GM12873 (cell line): Measurements from ENCODE around the gene EPC2.

ENCODE experiments used
- TF ChIP-seq, protein P1 (sequence below): IDR thresholded peaks from 2 replicates; pipeline ENCODE4 v1.5.1; 2012; ENCODE audit warnings: low read depth, mild to moderate bottlenecking, moderate library complexity, low read length, control low read depth; ENCODE audit not compliant: insufficient read depth; ENCODE audit errors: missing control alignments

The EPC2 gene

DNA sequence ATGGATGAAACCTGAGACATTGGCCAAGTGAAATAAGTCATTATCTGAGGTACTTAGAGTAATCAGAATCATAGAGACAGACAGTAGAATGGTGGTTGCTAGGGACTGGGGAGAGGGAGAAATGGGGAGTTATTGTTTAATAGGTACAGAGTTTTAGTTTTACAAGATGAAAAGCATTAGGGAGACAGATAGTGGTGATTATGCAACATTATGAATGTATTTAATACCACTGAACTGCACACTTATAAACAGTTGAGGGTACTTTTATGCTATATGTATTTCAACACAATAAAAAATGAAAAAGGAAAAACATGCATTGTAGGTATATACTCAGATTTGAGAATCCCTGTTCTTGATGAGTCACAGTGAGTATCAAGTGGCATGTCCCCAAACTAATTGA, 59.7 kb downstream of the EPC2 start:
- TF ChIP-seq, protein P1, sequence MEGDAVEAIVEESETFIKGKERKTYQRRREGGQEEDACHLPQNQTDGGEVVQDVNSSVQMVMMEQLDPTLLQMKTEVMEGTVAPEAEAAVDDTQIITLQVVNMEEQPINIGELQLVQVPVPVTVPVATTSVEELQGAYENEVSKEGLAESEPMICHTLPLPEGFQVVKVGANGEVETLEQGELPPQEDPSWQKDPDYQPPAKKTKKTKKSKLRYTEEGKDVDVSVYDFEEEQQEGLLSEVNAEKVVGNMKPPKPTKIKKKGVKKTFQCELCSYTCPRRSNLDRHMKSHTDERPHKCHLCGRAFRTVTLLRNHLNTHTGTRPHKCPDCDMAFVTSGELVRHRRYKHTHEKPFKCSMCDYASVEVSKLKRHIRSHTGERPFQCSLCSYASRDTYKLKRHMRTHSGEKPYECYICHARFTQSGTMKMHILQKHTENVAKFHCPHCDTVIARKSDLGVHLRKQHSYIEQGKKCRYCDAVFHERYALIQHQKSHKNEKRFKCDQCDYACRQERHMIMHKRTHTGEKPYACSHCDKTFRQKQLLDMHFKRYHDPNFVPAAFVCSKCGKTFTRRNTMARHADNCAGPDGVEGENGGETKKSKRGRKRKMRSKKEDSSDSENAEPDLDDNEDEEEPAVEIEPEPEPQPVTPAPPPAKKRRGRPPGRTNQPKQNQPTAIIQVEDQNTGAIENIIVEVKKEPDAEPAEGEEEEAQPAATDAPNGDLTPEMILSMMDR: no peak

DNA sequence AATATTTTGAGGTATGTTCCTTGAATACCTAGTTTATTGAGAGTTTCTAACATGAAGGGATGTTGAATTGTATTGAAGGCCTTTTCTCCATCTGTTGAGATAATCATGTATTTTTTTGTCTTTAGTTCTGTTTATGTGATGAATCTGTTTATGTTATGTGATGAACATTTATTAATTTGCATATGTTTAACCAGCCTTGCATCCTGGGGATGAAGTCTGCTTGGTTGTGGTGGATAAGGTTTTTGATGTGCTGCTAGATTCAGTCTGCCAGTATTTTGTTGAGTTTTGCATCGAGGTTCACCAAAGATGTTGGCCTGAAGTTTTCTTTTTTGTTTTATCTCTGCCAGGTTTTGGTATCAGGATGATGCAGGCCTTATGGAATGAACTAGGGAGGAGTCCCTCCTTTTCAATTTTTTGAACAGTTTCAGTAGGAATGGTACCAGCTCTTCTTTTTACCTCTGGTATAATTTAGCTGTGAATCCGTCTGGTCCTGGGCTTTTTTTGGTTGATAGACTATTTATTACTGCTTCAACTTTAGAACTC, 71.9 kb downstream of the EPC2 start:
- TF ChIP-seq, protein P1: no peak

DNA sequence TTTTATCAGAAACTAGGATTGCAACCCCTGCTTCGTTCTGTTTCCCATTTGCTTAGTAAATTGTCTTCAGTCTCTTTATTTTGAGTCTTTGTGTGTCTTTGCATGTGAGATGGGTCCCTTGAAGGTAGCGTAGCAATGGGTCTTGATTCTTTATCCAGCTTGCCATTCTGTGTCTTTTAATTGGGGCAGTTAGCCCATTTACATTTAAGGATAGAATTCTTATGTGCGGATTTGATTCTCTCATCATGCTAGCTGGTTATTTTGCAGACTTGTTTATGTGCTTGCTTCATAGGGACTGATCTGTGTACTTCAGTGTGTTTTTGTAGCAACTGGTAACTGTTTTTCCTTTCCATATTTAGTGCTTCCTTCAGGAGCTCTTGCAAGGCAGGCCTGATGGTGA, 73.5 kb downstream of the EPC2 start:
- TF ChIP-seq, protein P1: no peak

DNA sequence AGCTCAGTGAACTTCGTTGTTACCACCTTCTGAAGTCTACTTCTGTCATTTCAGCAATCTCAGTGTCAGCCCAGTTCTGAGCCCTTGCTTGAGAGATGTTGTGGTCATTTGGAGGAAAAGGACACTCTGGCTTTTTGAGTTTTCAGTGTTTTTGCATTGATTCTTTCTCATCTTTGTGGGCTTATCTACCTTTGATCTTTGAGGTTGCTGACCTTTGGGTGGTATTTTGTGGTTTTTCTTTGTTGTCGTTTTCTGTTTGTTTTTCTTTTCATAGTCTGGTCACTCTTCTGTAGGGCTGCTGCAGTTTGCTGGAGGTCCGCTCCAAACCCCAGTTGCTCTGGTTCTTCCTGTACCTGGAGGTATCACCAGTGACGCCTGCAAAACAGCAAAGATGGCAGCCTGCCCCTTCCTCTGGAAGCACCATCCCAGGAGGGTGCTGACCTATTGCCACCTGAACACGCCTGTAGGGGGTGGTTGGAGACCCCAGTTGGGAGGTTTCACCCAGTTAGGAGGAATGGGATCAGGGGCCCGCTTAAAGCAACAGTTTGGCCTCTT, 74.7 kb downstream of the EPC2 start:
- TF ChIP-seq, protein P1: no peak

DNA sequence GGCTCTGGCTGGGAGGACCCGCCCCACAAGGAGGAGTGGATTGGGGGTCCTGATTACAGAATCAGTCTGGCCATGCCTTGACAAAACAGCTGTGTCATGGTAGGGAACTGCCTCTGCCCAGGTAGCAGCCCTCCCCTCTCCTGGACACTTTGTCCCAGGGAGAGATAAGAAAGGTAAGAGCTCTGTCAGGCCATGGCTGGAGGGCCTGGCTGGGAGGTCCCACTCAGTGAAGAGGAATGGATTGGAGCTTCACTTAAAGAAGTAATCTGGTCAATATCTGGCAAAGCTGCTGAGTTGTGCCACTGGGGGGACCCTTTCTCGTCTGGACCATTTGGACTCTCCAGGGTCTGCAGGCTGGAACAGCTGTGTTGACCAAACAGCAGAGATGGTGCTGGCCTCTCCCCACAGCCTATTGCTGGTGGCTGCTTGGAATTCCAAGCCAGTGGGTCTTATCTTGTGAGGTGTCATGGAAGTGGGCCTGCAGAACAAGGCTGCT, 75.4 kb downstream of the EPC2 start:
- TF ChIP-seq, protein P1: no peak

DNA sequence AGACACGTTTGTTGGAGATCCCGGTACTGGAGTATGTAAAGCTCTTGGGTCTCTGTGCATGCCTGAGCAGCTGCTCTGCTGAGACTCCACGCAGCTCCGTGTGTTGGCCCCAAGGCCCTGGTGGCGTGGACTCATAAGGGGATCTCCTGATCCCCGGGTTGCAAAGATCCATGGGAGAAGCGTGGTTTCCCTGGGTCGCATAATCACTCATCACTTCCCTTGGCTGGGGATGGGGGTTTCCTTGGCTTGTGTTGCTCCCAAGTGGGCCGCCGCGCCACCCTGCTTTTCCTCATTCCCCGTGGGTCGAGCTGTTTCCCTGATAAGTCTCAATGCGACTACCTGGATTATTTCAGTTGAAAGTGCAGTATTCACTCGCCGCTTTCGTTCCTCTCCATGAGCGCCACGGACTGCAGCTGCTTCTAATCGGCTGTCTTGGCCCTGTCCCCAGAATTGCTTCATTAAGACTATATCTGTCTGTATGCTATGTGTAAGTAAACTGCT, 76.0 kb downstream of the EPC2 start:
- TF ChIP-seq, protein P1: no peak

DNA sequence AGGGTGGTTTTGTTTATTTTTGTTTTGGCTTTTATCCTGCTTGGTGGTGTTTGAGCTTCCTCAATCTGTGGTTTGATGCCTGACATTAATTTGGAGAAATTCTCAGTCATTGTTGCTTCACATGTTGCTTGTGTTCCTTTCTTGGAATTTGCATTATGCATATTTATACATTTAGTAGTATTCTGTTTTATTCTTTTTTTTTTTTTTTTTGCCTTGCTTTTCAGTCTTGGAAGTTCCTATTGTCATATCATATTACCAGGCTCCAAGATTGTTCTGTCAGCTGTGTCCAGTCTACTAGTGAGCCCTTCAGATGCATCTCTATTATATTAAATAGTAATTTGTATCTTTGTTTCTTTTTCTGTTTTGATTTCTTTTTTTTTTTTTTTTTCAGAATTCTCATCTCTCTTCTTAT, 77.0 kb downstream of the EPC2 start:
- TF ChIP-seq, protein P1: no peak
